ENCODE data around the gene SHROOM3.

Gene SHROOM3

DNA sequence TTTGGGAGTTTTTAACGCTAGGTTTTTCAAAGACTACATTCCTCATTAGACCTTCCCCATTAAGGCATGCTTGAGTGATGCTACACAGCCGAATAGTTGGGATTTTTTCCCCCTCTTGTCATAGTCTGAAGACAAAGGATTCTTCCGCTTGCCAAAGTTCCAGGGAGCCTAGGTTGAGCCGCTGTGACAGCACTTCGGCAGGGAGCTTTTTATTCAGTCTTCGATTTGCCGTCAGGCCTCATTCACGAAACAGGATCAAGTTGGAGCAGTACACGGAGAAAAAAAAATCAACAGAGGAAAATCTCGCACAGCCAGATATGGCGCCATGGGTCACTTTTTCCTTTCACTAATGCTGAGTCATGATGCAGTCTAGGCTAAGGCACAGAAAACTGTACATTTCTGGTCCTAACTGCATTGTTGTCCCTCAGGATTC is 24.3 kb downstream of the SHROOM3 start:
- peak; percentile 93 for ATAC-seq
- TF ChIP-seq ISL1 (CRISPR knock-in tag; IDR thresholded peaks at IDR 0.05) (peak; percentile 66), PPARA (CRISPR knock-in tag; IDR thresholded peaks at IDR 0.05; ENCODE audit: borderline replicate concordance) (no peak), ZNF70 (CRISPR knock-in tag; IDR thresholded peaks at IDR 0.05) (no peak), TCF4 (CRISPR knock-in tag; IDR thresholded peaks at IDR 0.05; ENCODE audit: borderline replicate concordance) (no peak), SNAI2 (CRISPR knock-in tag; IDR thresholded peaks at IDR 0.05) (no peak)

- ATAC-seq, result no peak
- TF ChIP-seq ZFP3 (CRISPR knock-in tag; IDR thresholded peaks at IDR 0.05) (no peak), TCF4 (CRISPR knock-in tag; IDR thresholded peaks at IDR 0.05; ENCODE audit: borderline replicate concordance) (no peak), ZFP30 (CRISPR knock-in tag; IDR thresholded peaks at IDR 0.05) (no peak), SNAI2 (CRISPR knock-in tag; IDR thresholded peaks at IDR 0.05) (no peak), PPARA (CRISPR knock-in tag; IDR thresholded peaks at IDR 0.05; ENCODE audit: borderline replicate concordance) (no peak), TSHZ2 (CRISPR knock-in tag; IDR thresholded peaks at IDR 0.05) (no peak), RARB (CRISPR knock-in tag; IDR thresholded peaks at IDR 0.05) (no peak), TOX (CRISPR knock-in tag; IDR thresholded peaks at IDR 0.05; ENCODE audit: borderline replicate concordance) (no peak), PATZ1 (CRISPR knock-in tag; IDR thresholded peaks at IDR 0.05; ENCODE audit: borderline replicate concordance) (no peak), ISL1 (CRISPR knock-in tag; IDR thresholded peaks at IDR 0.05) (no peak), BACH2 (CRISPR knock-in tag; IDR thresholded peaks at IDR 0.05; ENCODE audit: borderline replicate concordance) (no peak), ARNTL (CRISPR knock-in tag; IDR thresholded peaks at IDR 0.05; ENCODE audit: borderline replicate concordance, low read depth) (no peak), OSR1 (CRISPR knock-in tag; IDR thresholded peaks at IDR 0.05) (no peak)
- TF ChIP-seq, protein P1, sequence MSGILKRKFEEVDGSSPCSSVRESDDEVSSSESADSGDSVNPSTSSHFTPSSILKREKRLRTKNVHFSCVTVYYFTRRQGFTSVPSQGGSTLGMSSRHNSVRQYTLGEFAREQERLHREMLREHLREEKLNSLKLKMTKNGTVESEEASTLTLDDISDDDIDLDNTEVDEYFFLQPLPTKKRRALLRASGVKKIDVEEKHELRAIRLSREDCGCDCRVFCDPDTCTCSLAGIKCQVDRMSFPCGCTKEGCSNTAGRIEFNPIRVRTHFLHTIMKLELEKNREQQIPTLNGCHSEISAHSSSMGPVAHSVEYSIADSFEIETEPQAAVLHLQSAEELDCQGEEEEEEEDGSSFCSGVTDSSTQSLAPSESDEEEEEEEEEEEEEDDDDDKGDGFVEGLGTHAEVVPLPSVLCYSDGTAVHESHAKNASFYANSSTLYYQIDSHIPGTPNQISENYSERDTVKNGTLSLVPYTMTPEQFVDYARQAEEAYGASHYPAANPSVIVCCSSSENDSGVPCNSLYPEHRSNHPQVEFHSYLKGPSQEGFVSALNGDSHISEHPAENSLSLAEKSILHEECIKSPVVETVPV (CRISPR knock-in tag; IDR thresholded peaks at IDR 0.05), result no peak
- TF ChIP-seq, protein P2, sequence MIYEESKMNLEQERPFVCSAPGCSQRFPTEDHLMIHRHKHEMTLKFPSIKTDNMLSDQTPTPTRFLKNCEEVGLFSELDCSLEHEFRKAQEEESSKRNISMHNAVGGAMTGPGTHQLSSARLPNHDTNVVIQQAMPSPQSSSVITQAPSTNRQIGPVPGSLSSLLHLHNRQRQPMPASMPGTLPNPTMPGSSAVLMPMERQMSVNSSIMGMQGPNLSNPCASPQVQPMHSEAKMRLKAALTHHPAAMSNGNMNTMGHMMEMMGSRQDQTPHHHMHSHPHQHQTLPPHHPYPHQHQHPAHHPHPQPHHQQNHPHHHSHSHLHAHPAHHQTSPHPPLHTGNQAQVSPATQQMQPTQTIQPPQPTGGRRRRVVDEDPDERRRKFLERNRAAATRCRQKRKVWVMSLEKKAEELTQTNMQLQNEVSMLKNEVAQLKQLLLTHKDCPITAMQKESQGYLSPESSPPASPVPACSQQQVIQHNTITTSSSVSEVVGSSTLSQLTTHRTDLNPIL (CRISPR knock-in tag; IDR thresholded peaks at IDR 0.05; ENCODE audit: low read depth), result no peak
These were observed 28.5 kb downstream of the SHROOM3 start for GRCh38 chr4:76463568-76463967.

DNA sequence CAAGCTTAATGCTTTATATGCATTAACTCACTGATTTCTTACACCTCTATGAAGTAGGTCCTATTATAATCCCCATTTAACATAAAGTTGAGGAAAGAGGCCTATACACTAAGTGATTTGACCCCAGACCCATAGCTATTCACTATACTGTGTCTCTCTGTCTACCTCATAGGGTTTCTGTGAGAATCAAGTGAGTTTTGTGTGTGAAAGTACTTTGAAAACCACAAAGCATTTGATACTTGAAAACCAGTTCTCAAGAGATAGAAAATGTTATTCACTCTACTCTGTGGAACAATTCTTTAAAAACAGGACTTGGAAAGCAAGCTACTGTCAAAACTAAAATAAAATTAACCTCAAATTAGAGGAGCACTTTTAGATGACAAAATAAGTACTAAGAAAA is 35.0 kb downstream of the SHROOM3 start:
- TF ChIP-seq ZFP3 (CRISPR knock-in tag; IDR thresholded peaks at IDR 0.05), result no peak
- no peak for TF ChIP-seq ESRRG (CRISPR knock-in tag; IDR thresholded peaks at IDR 0.05)
- TF ChIP-seq POU6F1 (CRISPR knock-in tag; IDR thresholded peaks at IDR 0.05; ENCODE audit: borderline replicate concordance, low read depth), result no peak
- TF ChIP-seq ARNTL (CRISPR knock-in tag; IDR thresholded peaks at IDR 0.05; ENCODE audit: borderline replicate concordance, low read depth), result no peak
- TF ChIP-seq PATZ1 (CRISPR knock-in tag; IDR thresholded peaks at IDR 0.05; ENCODE audit: borderline replicate concordance), result no peak
- no peak for TF ChIP-seq TSHZ2 (CRISPR knock-in tag; IDR thresholded peaks at IDR 0.05)
- TF ChIP-seq, protein P2 (CRISPR knock-in tag; IDR thresholded peaks at IDR 0.05; ENCODE audit: low read depth), result no peak
- TF ChIP-seq ZC3H10 (CRISPR knock-in tag; IDR thresholded peaks at IDR 0.05), result no peak
- TF ChIP-seq BACH2 (CRISPR knock-in tag; IDR thresholded peaks at IDR 0.05; ENCODE audit: borderline replicate concordance), result no peak
- no peak for ATAC-seq
